Naive thymus-derived CD4-positive, alpha-beta T cell (primary cell): ENCODE measurements around the gene CRYL1. TPM values are rescaled to one million over a fixed set of nuclear protein-coding genes. Genes with fewer than 3 reads are reported as not detected.

Source experiments
- ATAC-seq: fragments of 150-1000 bp; cut with Tn5 transposase; 2 replicates; pipeline ENCODE4 v1.10.0; 2021; ENCODE audit warnings: mild to moderate bottlenecking, moderate library complexity
- CTCF ChIA-PET: fragments of 350-600 bp; sonication (Branson Sonifier 250); formaldehyde crosslinking; loops from one replicate; lab custom pipeline; 2021; ENCODE audit warnings: antibody characterized with exemption; lab: Charles Lee
- POLR2A ChIA-PET: fragments of 350-600 bp; sonication (Branson Sonifier 250); formaldehyde crosslinking; loops from one replicate; lab custom pipeline; 2021; ENCODE audit warnings: antibody characterized with exemption, inconsistent platforms; lab: Charles Lee
- DNase-seq, 9 donors: peaks; one replicate each; pipeline versions ENCODE4 v3.0.0 to v3.0.0-alpha.2; 2020 to 2022; ENCODE audit warnings: mixed read lengths in 1 of 9
- H3K27ac ChIP-seq: one replicate; pipeline ENCODE4 v1.7.0; 2013; ENCODE audit warnings: mild to moderate bottlenecking, low read depth, low read length, moderate library complexity
- H3K27me3 ChIP-seq, 2 donors: one replicate each; pipeline ENCODE4 v1.7.0; 2013; ENCODE audit warnings: low read length in 2 of 2, mild to moderate bottlenecking in 2 of 2, moderate library complexity in 2 of 2; ENCODE audit not compliant: control insufficient read depth in 2 of 2, insufficient read depth in 2 of 2
- H3K36me3 ChIP-seq, 3 experiments: 1 replicate in 2 of 3; 2 replicates in 1 of 3; pipeline ENCODE4 v1.7.0; 2013; ENCODE audit warnings: low read length in 3 of 3, mild to moderate bottlenecking in 3 of 3, moderate library complexity in 1 of 3; ENCODE audit not compliant: insufficient read depth in 3 of 3, control insufficient read depth in 2 of 3
- H3K4me1 ChIP-seq, 2 donors: one replicate each; pipeline ENCODE4 v1.7.0; 2013; ENCODE audit warnings: low read length in 2 of 2, mild to moderate bottlenecking in 2 of 2, moderate library complexity in 1 of 2; ENCODE audit not compliant: control insufficient read depth in 2 of 2, insufficient read depth in 2 of 2
- H3K4me3 ChIP-seq: 2 replicates; pipeline ENCODE4 v1.7.0; 2013; ENCODE audit warnings: mild to moderate bottlenecking, low read length
- H3K9me3 ChIP-seq, 3 experiments: 1 replicate in 2 of 3; 2 replicates in 1 of 3; pipeline ENCODE4 v1.7.0; 2013; ENCODE audit warnings: low read length in 3 of 3; ENCODE audit not compliant: control insufficient read depth in 2 of 3
- H3K27ac Mint-ChIP-seq, 9 donors: one replicate each; pipeline ENCODE4 v1.8.0; 2020 to 2022; ENCODE audit warnings: mixed read lengths in 9 of 9, mild to moderate bottlenecking in 8 of 9, moderate library complexity in 5 of 9, inconsistent platforms in 2 of 9
- H3K27me3 Mint-ChIP-seq, 5 donors: one replicate each; pipeline ENCODE4 v1.8.0; 2021 to 2022; ENCODE audit warnings: mixed read lengths in 5 of 5, mild to moderate bottlenecking in 1 of 5
- H3K36me3 Mint-ChIP-seq, 5 donors: one replicate each; pipeline ENCODE4 v1.8.0; 2020 to 2022; ENCODE audit warnings: mixed read lengths in 5 of 5, mild to moderate bottlenecking in 3 of 5, inconsistent platforms in 1 of 5
- H3K4me1 Mint-ChIP-seq, 7 donors: one replicate each; pipeline ENCODE4 v1.8.0; 2020 to 2022; ENCODE audit warnings: mixed read lengths in 7 of 7, mild to moderate bottlenecking in 3 of 7, inconsistent platforms in 1 of 7
- H3K4me3 Mint-ChIP-seq, 10 donors: one replicate each; pipeline ENCODE4 v1.8.0; 2020 to 2022; ENCODE audit warnings: mild to moderate bottlenecking in 10 of 10, mixed read lengths in 10 of 10, moderate library complexity in 6 of 10, inconsistent platforms in 2 of 10
- H3K9me3 Mint-ChIP-seq, 11 donors: one replicate each; pipeline ENCODE4 v1.8.0; 2020 to 2022; ENCODE audit warnings: mixed read lengths in 11 of 11, mild to moderate bottlenecking in 4 of 11, inconsistent platforms in 1 of 11, moderate library complexity in 1 of 11
- intact Hi-C, 2 donors: fragments of 100-400 bp; cut with micrococcal nuclease; formaldehyde crosslinking; loops; one replicate each; pipeline ENCODE4 v1.15.1; 2023
- polyA plus RNA-seq, 2 donors: library from polyadenylated mRNA; unstranded; fragments of 300-500 nt; fragmentation: Illumina TruSeq; gene quantifications; one replicate each; pipeline ENCODE4 v1.2.3, GENCODE V29; 2021
- total RNA-seq, 6 experiments: library from RNA in 5 of 6; stranded (reverse) in 5 of 6; gene quantifications; 1 replicate in 5 of 6; 2 replicates in 1 of 6; pipeline ENCODE4 v1.2.3 and lab custom pipeline; 2021 to 2026

CRYL1 gene
- total and polyA plus RNA-seq, 7 experiments from 2014 or later, result 12.3 to 44.1 (median 18.4) TPM

DNA sequence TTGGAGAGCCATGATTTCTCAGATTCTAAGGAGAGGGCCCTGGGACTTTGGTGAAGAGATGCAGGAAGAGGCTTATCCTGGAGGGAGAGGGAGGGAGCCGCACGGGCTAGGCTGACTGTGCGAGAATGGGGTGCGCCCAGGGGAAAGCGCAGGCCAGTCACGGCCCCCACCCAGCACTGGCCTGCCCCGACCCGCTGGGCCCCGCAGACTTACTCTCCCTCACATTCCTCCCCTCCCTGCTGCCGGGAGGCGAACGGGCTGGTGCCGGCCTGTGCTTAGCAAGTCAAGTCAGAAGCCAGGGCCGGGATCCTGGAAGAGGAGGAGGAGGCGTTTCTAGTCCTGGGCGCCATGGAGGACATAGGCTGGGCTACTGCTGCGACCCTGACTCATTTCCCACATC is 120.0 kb downstream of the CRYL1 start:
- POLR2A ChIA-PET, result no interaction called here
- DNase-seq (no peak), ATAC-seq (no peak)
- H3K36me3 ChIP-seq, result no peaks in the 10 kb centered on the region
- CTCF ChIA-PET, result no interaction called here
- Mint-ChIP-seq H3K4me3 (no peak overlapping the region), H3K27ac (no peak overlapping the region), H3K36me3 (peaks cover 0 to 42% (median 23%) of the 10 kb centered on the region in 5 donors), H3K9me3 (no peaks in the 10 kb centered on the region), H3K27me3 (no peaks in the 10 kb centered on the region), H3K4me1 (peaks cover 6 to 26% (median 10%) of the 10 kb centered on the region in 7 donors)
- no peaks in the 10 kb centered on the region for H3K9me3 ChIP-seq
- H3K4me1 ChIP-seq, result peaks cover 0 to 3% of the 10 kb centered on the region in 2 donors
- intact Hi-C loops, result no loop called here
- no peak overlapping the region for H3K4me3 ChIP-seq
- H3K27ac ChIP-seq, result no peak overlapping the region
- H3K27me3 ChIP-seq, result no peaks in the 10 kb centered on the region

DNA sequence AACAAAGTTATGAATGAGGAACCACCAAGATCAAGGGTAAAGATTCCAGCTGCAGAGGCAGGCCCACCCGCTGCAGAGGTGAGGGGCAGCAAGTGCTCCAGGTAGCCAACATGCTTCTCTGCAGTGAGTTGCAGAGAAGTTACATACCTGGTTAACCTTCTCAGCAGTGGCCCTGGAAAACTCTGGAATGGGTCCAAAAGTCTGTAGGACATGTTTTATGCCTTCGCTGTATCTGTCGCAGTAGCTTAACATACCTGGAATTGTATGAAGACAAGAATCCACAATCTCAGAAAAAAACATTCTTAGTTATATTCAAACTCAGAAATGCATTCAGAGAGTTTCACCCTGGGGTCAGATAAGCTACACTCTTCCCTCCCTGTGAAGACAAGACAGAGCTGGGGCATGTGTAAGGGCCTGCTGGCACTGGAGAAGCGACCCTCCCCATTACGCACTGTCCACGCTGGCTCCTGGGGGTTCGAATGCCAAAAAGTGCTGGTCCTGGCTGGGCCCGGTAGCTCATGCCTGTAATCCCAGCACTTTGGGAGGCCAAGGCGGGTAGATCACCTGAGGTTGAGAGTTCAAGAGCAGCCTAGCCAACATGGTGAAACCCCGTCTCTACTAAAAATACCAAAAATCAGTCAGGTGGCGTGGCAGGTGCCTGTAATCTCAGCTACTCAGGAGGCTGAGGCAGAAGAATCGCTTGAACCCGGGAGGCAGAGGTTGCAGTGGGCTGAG is 121.0 kb downstream of the CRYL1 start:
- DNase-seq, result no peak
- H3K4me1 Mint-ChIP-seq, result peaks cover 6 to 25% (median 7%) of the 10 kb centered on the region in 7 donors
- H3K36me3 Mint-ChIP-seq, result peaks cover 0 to 42% (median 23%) of the 10 kb centered on the region in 5 donors
- no peaks in the 10 kb centered on the region for H3K27me3 ChIP-seq
- no peak overlapping the region for H3K4me3 Mint-ChIP-seq
- H3K27ac Mint-ChIP-seq, result no peak overlapping the region
- H3K4me3 ChIP-seq, result no peak overlapping the region
- H3K9me3 ChIP-seq, result no peaks in the 10 kb centered on the region
- H3K27me3 Mint-ChIP-seq, result no peaks in the 10 kb centered on the region
- no peaks in the 10 kb centered on the region for H3K36me3 ChIP-seq
- H3K9me3 Mint-ChIP-seq, result no peaks in the 10 kb centered on the region
- CTCF ChIA-PET, result no interaction called here
- POLR2A ChIA-PET, result no interaction called here
- no peaks in the 10 kb centered on the region for H3K4me1 ChIP-seq
- no peak overlapping the region for H3K27ac ChIP-seq
- ATAC-seq, result no peak
- intact Hi-C loops, result no loop called here

DNA sequence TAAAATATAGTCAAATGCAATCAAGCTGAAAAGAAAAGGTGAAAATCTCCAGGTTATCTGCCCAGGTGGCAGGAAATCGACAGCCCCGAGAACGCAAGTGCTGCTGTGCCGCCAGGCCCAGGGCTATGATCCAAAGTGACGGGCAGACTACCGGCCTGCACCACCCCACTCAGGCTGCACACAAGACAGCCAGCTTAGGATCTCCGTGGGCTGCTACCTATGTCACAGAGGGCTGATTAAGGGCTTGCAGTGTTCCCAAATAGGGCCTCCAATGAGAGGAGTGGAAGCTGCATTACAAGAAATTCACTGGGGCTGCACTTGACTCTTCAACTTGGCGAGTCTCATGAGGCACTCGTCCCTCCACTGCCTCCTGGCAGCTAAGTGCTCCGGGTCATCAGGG is 121.8 kb downstream of the CRYL1 start:
- Mint-ChIP-seq H3K4me1 (peaks cover 6 to 25% (median 7%) of the 10 kb centered on the region in 7 donors), H3K36me3 (peaks cover 0 to 42% (median 23%) of the 10 kb centered on the region in 5 donors), H3K9me3 (no peaks in the 10 kb centered on the region), H3K27me3 (no peaks in the 10 kb centered on the region), H3K4me3 (no peak overlapping the region), H3K27ac (peak overlapping the region in 1 of 9 donors; percentile 41)
- ChIA-PET POLR2A (no interaction called here), CTCF (no interaction called here)
- Histone ChIP-seq H3K36me3 (no peaks in the 10 kb centered on the region), H3K4me3 (no peak overlapping the region), H3K4me1 (no peaks in the 10 kb centered on the region), H3K27ac (no peak overlapping the region), H3K27me3 (no peaks in the 10 kb centered on the region), H3K9me3 (no peaks in the 10 kb centered on the region)
- DNase-seq (no peak), ATAC-seq (no peak)
- intact Hi-C loops, result no loop called here

DNA sequence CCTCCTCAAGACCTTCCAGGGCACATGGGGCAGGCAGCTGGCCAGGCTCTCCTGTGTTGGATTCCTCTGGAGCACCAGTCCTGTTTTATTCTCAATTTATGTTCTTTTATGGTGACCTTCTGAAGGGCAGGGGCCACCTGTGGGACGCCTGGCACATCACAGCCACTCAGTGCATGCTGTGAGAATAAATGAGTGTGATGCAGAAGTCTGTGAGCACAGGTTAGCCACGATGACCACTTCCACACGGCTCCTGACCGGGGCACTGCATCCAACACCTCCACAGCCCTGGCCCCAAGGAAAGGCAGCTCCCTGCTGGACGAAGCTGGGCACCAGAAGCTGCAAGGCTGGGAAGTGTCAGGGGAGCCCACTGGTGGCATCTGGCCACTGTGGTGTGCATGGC is 122.8 kb downstream of the CRYL1 start:
- no peaks in the 10 kb centered on the region for H3K4me1 ChIP-seq
- ChIA-PET POLR2A (no interaction called here), CTCF (no interaction called here)
- H3K27me3 Mint-ChIP-seq, result no peaks in the 10 kb centered on the region
- no peaks in the 10 kb centered on the region for H3K27me3 ChIP-seq
- no peak overlapping the region for H3K4me3 Mint-ChIP-seq
- no peaks in the 10 kb centered on the region for H3K36me3 ChIP-seq
- no peak overlapping the region for H3K4me3 ChIP-seq
- no peaks in the 10 kb centered on the region for H3K9me3 Mint-ChIP-seq
- H3K27ac Mint-ChIP-seq, result no peak overlapping the region
- H3K27ac ChIP-seq, result no peak overlapping the region
- intact Hi-C loops, result no loop called here
- peaks cover 0 to 42% (median 22%) of the 10 kb centered on the region in 5 donors for H3K36me3 Mint-ChIP-seq
- no peaks in the 10 kb centered on the region for H3K9me3 ChIP-seq
- no peak for DNase-seq
- no peak for ATAC-seq
- H3K4me1 Mint-ChIP-seq, result peaks cover 6 to 24% (median 7%) of the 10 kb centered on the region in 7 donors

DNA sequence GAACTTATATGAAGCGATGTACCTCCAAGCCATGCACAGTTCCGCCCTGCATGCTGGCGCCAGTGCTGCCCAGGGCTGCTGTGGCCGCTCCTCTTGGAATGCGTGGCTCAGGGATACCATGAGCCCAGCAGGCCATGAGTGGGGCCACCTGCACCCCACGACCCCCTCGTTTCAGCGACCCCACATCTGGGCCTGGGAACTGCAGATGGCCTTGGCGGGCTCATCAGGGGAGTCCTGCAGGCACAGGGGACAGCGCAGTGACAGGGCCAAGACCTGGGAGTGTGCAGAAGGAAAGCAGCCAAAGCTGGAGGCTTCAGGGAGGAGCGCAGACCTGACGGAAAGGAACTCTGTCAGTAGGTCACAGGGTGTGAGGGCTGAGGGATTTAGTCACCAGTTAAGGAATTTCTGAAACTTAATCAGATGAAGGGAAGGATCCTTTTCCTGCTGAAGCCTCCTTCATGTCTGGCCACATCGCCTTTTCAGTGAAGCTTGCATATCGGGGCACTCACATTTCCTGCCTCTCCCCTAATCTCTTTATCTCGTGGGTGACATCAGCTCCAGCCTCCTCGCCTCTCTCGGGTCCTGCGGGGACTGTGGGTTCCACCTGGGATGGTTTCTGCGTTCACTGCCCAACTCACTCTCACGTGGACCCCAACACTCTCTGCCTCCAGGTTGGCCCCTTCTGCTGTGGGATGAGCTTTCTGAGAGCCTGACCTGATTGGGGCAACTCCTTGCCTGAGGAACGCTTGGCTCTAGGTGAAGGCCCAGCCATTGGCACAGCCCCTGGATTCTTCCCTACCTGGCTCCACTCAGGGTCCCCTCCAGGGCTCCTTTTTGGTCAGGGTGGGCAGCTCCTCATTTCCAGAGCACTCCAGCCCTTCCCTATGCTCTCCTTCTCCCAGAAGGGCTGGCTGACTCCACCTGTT is 123.5 kb downstream of the CRYL1 start:
- Histone ChIP-seq H3K9me3 (no peaks in the 10 kb centered on the region), H3K27me3 (no peaks in the 10 kb centered on the region), H3K27ac (no peak overlapping the region), H3K4me1 (no peaks in the 10 kb centered on the region), H3K36me3 (no peaks in the 10 kb centered on the region), H3K4me3 (no peak overlapping the region)
- H3K9me3 Mint-ChIP-seq, result no peaks in the 10 kb centered on the region
- peaks cover 0 to 38% (median 15%) of the 10 kb centered on the region in 5 donors for H3K36me3 Mint-ChIP-seq
- peak overlapping the region in 2 of 10 donors; percentile 42 to 55 for H3K4me3 Mint-ChIP-seq
- peak overlapping the region in 2 of 9 donors; percentile 41 to 55 for H3K27ac Mint-ChIP-seq
- H3K27me3 Mint-ChIP-seq, result no peaks in the 10 kb centered on the region
- no peak for DNase-seq
- intact Hi-C loops, result no loop called here
- ATAC-seq, result no peak
- CTCF ChIA-PET, result no interaction called here
- peaks cover 6 to 19% (median 7%) of the 10 kb centered on the region in 7 donors for H3K4me1 Mint-ChIP-seq
- POLR2A ChIA-PET, result no interaction called here

GRCh38 chr13:20401531-20401930 is 124.1 kb downstream of the CRYL1 start:
- ChIA-PET CTCF (no interaction called here), POLR2A (no interaction called here)
- peaks cover 0 to 6% (median 0%) of the 10 kb centered on the region in 11 donors for H3K9me3 Mint-ChIP-seq
- no peaks in the 10 kb centered on the region for H3K27me3 Mint-ChIP-seq
- no peaks in the 10 kb centered on the region for H3K27me3 ChIP-seq
- peaks cover 0 to 35% (median 18%) of the 10 kb centered on the region in 5 donors for H3K36me3 Mint-ChIP-seq
- H3K36me3 ChIP-seq, result no peaks in the 10 kb centered on the region
- H3K27ac ChIP-seq, result no peak overlapping the region
- DNase-seq (no peak), ATAC-seq (no peak)
- peaks cover 6 to 19% (median 7%) of the 10 kb centered on the region in 7 donors for H3K4me1 Mint-ChIP-seq
- no peaks in the 10 kb centered on the region for H3K4me1 ChIP-seq
- no peak overlapping the region for H3K4me3 ChIP-seq
- H3K4me3 Mint-ChIP-seq, result no peak overlapping the region
- no peak overlapping the region for H3K27ac Mint-ChIP-seq
- no peaks in the 10 kb centered on the region for H3K9me3 ChIP-seq
- intact Hi-C loops, result no loop called here
